Measurements from ENCODE around the gene LSM10.

GRCh38 chr1:36382231-36382630 lies 15.5 kb downstream of the LSM10 start:
- TF ChIP-seq CTCF (conservative IDR thresholded peaks at IDR 0.05; ENCODE audit: low read length) (no peak), EZH2phosphoT487 (IDR thresholded peaks at IDR 0.05; ENCODE audit: borderline replicate concordance) (no peak)

Measured in Loucy (cell line).